ENCODE measurements around the gene HCAR2.
"Not testable (repeated sequence)": the region's sequence is repeated elsewhere in the genome, so short reads cannot be mapped to it uniquely, and the experiment has no call there.

The HCAR2 gene

DNA sequence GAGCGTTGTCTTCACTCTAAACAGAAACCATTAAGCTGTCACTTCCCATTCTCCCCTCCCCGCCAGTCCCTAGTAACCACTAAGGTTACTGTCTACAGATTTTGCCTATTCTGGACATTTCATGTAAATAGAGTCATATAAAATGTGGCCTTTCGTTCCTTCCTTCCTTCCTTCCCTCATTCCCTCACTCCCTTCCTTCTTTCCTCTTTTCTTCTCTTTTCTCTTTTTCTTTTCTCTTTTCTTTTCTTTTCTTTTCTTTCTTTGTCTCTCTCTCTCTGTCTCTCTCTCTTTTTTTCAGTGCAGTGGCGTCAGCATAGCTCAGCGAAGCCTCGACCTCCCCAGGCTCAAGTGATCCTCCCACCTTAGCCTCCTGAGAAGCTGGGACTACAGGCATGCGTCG lies 37.8 kb downstream of the HCAR2 start:
- DNase-seq (ENCODE audit: low read depth): no peak

DNA sequence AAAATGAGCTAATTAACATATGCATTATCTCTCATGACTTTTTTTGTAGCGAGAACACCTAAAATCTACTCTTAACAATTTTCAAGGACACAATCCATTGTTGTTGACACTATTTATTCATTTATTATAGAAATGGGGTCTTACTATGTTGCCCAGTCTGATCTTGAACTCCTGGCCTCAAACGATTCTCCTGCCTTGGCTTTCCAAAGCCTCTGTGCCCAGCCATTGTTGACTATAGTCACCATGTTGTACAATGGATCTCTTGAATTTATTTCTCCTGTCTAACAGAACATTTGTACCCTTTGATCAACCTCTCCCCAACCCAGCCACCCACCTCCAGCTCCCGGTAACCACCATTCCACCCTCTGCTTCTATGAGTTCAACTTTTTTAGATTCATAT lies 41.2 kb downstream of the HCAR2 start:
- no peak for DNase-seq (ENCODE audit: low read depth)

DNA sequence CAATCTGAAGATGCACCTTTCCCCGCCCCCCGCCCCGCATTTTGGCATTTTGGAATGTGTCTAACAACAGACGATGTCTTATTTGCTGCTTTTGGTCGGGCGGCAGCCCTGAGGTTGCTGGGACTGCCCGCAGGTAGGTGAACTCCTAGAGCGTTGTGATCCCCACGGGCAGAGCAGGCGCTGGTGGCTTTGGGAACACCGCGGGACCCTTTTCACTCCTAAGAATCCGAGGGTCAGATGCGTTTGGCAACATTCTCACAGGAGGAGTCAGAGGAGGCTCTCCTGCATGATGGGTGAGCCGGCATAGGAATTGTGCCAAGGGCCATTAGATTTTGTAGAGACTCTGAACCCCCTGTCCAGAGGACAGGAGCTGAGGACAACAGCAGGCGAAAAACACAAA lies 41.9 kb downstream of the HCAR2 start:
- DNase-seq (ENCODE audit: low read depth): no peak

DNA sequence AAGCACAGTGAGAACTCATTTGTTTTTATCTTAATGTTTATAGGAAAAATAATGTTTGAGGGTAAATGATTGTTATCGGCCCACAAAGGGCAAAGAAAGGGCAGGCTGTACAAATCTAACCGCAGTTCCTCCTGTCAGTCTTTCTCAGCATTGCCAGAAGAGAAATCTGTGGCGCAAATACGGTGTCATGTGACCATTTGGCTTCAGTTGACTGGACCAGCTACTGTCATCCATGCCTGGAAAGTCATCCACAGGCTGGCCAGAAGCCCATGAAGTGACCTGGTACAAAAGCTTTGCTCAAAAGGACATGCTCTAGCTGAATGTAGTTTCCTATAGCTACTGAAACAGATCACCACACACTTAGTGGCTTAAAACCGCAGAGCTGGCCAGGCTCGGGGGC lies 43.6 kb downstream of the HCAR2 start:
- DNase-seq (ENCODE audit: low read depth): no peak

DNA sequence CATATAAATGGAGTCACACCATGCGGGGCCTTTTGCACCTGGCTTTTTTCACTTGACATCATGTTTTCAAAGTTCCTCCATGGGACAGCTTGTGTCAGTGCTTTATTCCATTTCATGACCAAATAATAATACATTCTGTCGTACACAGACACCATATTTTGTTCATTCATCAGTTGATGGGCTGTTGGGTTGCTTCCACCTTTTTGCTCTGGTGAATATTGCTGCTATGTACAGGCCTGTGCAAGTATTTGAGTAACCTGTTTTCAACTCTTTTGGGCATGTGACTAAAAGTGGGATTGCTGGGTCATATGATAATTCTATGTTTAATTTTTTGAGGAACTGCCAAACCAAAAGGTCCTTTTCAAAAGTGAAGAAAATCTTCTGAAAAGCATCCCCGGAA lies 46.9 kb downstream of the HCAR2 start:
- no peak for DNase-seq (ENCODE audit: low read depth)

DNA sequence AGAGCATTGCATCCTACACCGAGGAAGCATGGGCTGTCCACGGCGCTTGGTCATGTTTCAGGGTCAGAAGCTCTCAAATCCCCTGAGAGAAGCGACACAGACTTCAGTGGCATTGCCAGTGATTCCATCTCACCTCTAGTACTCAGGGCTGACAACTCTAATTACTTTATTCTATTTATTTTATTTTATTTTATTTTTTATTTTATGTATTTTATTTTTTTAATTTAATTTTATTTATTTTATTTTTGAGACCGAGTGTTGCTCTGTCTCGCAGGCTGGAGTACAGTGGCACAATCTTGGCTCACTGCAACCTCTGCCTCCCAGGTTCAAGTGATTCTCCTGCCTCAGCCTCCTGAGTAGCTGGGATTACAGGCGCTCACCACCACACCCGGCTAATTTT lies 49.9 kb downstream of the HCAR2 start:
- DNase-seq (ENCODE audit: low read depth): not testable (repeated sequence)

DNA sequence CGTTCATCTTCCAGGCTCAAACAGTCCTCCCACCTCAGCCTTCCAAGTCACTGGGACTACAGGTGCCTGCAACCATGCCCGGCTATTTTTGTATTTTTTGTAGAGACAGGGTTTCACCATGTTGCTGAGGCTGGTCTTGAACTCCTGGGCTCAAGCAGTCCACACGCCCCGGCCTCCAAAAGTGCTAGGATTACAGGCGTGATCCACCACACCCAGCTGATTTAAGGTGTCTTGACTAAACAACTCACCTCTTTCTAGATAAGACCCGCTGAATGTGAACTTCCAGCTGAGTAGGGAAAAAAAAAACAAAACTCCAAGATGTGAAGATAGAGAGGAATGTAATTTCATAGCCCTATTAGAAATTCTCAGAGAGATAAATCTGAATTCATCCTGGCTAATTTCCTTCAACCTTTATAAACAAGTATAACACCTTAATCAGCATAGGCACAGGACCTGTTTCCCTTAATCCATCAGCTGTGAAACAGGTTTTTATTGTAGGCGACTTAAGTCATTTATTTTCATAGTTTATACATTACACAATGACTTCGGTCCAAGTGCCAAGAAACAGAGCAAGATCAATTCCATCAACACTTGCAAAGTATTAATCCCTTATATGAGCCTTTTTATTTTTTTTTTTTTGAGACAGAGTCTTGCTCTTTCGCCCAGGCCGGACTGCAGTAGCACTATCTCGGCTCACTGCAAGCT lies 51.5 kb downstream of the HCAR2 start:
- DNase-seq (ENCODE audit: low read depth): no peak
